ENCODE measurements around the gene ERGIC1.

The ERGIC1 gene

DNA sequence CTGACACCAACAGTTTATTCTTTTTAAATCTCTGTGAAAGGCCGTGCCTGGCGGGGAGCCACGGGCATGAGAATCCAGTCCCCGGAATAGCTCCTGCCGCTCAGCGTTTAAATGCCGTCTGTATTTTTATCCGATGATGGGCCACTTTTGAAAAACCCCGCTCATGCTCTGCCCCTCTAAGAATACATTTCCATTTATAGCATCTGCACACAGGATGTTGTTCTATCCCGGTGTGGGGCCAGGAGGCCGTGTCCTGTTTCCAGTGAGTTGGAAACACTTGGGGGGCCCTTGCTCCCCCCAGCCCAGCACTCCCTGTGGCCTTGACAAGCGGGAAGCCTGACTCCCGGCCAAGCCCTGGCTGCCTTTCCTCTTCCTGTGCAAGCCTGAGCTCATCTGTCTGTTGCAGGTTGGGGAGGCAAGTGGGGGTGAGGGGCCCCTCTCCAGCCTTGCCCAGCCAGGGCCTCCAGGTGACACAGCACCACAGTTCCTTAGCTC, 39.0 kb downstream of the ERGIC1 start:
- H3K36me3 ChIP-seq (ENCODE audit: insufficient read depth, low read length) = peaks cover 19% of the 10 kb centered on the region; the same call in 1 of the 2 replicates
- peaks cover 63% of the 10 kb centered on the region for H4K20me1 ChIP-seq (ENCODE audit: insufficient read depth, low read length, poor library complexity, severe bottlenecking)
- H3K9me3 ChIP-seq (ENCODE audit: insufficient read depth, low read depth, low read length) = no peaks in the 10 kb centered on the region
- H2AFZ ChIP-seq (ENCODE audit: low read length) = no peak overlapping the region
- H3K4me2 ChIP-seq (ENCODE audit: low read depth, low read length, poor library complexity, severe bottlenecking) = no peak overlapping the region
- no peaks in the 10 kb centered on the region for H3F3A ChIP-seq (ENCODE audit: low read depth)
- H3K9me2 ChIP-seq (replicated peaks; ENCODE audit: low read depth, low read length) = no peaks in the 10 kb centered on the region
- H3K4me3 ChIP-seq (ENCODE audit: low read length, poor library complexity, severe bottlenecking) = no peak overlapping the region
- no peaks in the 10 kb centered on the region for H3K4me1 ChIP-seq (ENCODE audit: insufficient read depth, low read length, poor library complexity, severe bottlenecking)
- H3K9ac ChIP-seq (ENCODE audit: low read depth, low read length, poor library complexity, severe bottlenecking) = no peak overlapping the region
- no peaks in the 10 kb centered on the region for H3K27me3 ChIP-seq (ENCODE audit: insufficient read depth, low read length, poor library complexity, severe bottlenecking)
- peaks cover 94% of the 10 kb centered on the region for H3K79me2 ChIP-seq (ENCODE audit: insufficient read depth, low read length)
- TF ChIP-seq, protein P1, sequence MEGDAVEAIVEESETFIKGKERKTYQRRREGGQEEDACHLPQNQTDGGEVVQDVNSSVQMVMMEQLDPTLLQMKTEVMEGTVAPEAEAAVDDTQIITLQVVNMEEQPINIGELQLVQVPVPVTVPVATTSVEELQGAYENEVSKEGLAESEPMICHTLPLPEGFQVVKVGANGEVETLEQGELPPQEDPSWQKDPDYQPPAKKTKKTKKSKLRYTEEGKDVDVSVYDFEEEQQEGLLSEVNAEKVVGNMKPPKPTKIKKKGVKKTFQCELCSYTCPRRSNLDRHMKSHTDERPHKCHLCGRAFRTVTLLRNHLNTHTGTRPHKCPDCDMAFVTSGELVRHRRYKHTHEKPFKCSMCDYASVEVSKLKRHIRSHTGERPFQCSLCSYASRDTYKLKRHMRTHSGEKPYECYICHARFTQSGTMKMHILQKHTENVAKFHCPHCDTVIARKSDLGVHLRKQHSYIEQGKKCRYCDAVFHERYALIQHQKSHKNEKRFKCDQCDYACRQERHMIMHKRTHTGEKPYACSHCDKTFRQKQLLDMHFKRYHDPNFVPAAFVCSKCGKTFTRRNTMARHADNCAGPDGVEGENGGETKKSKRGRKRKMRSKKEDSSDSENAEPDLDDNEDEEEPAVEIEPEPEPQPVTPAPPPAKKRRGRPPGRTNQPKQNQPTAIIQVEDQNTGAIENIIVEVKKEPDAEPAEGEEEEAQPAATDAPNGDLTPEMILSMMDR (conservative IDR thresholded peaks at IDR 0.05; ENCODE audit: low read length) = no peak
- no peak for TF ChIP-seq EZH2phosphoT487 (IDR thresholded peaks at IDR 0.05; ENCODE audit: borderline replicate concordance)

DNA sequence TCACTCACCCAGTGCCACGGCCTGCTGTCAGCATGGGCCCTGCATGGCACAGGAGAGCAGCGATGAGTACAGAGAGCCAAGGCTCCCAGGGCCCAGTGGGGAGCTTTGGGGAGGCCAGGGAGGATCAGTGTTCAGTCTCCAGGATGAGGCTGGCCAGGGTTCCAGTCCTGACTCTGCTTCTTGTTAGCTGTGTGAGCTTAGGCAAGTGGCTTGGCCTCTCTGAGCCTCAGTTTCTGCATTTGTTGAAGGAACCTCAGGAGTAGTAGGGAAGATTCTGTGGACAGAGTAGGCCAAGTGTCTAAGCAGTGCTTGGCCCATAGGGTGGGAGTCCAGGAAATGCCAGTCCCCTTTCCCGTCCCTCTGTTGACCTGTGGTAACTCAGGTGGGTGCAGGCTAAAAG, 39.5 kb downstream of the ERGIC1 start:
- Histone ChIP-seq H2AFZ (ENCODE audit: low read length) (no peak overlapping the region), H3K4me2 (ENCODE audit: low read depth, low read length, poor library complexity, severe bottlenecking) (no peak overlapping the region), H3K4me3 (ENCODE audit: low read length, poor library complexity, severe bottlenecking) (no peak overlapping the region), H3K9me3 (ENCODE audit: insufficient read depth, low read depth, low read length) (no peaks in the 10 kb centered on the region), H3K4me1 (ENCODE audit: insufficient read depth, low read length, poor library complexity, severe bottlenecking) (no peaks in the 10 kb centered on the region), H3K79me2 (ENCODE audit: insufficient read depth, low read length) (peaks cover 94% of the 10 kb centered on the region), H3K27me3 (ENCODE audit: insufficient read depth, low read length, poor library complexity, severe bottlenecking) (no peaks in the 10 kb centered on the region), H4K20me1 (ENCODE audit: insufficient read depth, low read length, poor library complexity, severe bottlenecking) (peaks cover 60% of the 10 kb centered on the region), H3K9me2 (replicated peaks; ENCODE audit: low read depth, low read length) (no peaks in the 10 kb centered on the region), H3F3A (ENCODE audit: low read depth) (no peaks in the 10 kb centered on the region), H3K9ac (ENCODE audit: low read depth, low read length, poor library complexity, severe bottlenecking) (no peak overlapping the region), H3K36me3 (ENCODE audit: insufficient read depth, low read length) (peaks cover 15% of the 10 kb centered on the region; the same call in 1 of the 2 replicates)
- TF ChIP-seq EZH2phosphoT487 (IDR thresholded peaks at IDR 0.05; ENCODE audit: borderline replicate concordance) = no peak
- TF ChIP-seq, protein P1 (conservative IDR thresholded peaks at IDR 0.05; ENCODE audit: low read length) = no peak

DNA sequence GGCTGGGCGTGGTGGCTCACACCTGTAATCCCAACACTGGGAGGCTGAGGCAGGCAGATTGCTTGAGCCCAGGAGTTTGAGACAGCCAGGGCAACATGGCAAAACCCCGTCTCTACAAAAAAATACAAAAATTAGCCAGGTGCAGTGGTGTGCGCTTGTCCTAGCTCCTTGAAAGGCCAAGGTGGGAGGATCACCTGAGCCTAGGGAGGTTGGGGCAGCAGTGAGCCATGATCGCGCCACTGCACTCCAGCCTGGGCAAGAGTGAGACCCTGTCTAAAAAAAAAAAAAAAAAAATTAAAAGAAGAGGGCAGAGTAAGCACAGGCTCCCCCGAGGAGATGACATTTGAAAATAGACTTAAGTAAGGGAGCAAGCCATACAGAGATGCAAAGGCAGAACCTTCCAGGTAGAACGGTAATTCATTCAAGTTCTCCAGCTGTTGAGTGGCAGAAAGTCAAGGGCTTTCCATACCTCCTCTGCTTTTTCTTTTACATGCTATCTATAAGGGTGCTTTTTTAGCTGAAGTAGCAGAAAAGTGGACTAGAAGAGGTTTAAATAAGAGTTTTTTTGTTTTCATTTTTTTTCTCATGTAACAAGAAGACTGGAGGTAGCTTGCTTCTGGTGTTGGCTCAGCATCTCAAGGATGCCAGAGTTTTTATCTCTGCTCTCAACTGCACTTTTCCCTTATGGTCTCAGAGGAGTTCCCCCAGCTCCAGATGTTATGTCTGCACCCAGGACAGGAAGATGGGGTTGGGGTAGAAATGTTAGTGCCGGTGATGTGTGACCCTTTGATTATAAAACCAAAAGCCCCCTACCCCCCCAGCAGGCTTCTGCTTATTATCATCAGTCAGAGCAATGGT, 40.8 kb downstream of the ERGIC1 start:
- Histone ChIP-seq H3K4me3 (ENCODE audit: low read length, poor library complexity, severe bottlenecking) (no peak overlapping the region), H3F3A (ENCODE audit: low read depth) (no peaks in the 10 kb centered on the region), H3K4me1 (ENCODE audit: insufficient read depth, low read length, poor library complexity, severe bottlenecking) (no peaks in the 10 kb centered on the region), H3K9me3 (ENCODE audit: insufficient read depth, low read depth, low read length) (no peaks in the 10 kb centered on the region), H3K79me2 (ENCODE audit: insufficient read depth, low read length) (peaks cover 94% of the 10 kb centered on the region), H3K27me3 (ENCODE audit: insufficient read depth, low read length, poor library complexity, severe bottlenecking) (no peaks in the 10 kb centered on the region), H3K4me2 (ENCODE audit: low read depth, low read length, poor library complexity, severe bottlenecking) (no peak overlapping the region), H3K36me3 (ENCODE audit: insufficient read depth, low read length) (peaks cover 15% of the 10 kb centered on the region; the same call in 1 of the 2 replicates), H3K9ac (ENCODE audit: low read depth, low read length, poor library complexity, severe bottlenecking) (no peak overlapping the region), H2AFZ (ENCODE audit: low read length) (no peak overlapping the region), H3K9me2 (replicated peaks; ENCODE audit: low read depth, low read length) (no peaks in the 10 kb centered on the region), H4K20me1 (ENCODE audit: insufficient read depth, low read length, poor library complexity, severe bottlenecking) (peaks cover 50% of the 10 kb centered on the region)
- TF ChIP-seq EZH2phosphoT487 (IDR thresholded peaks at IDR 0.05; ENCODE audit: borderline replicate concordance) = no peak
- TF ChIP-seq, protein P1 (conservative IDR thresholded peaks at IDR 0.05; ENCODE audit: low read length) = no peak
